Measurements from ENCODE around the gene GABRB3.

The GABRB3 gene

DNA sequence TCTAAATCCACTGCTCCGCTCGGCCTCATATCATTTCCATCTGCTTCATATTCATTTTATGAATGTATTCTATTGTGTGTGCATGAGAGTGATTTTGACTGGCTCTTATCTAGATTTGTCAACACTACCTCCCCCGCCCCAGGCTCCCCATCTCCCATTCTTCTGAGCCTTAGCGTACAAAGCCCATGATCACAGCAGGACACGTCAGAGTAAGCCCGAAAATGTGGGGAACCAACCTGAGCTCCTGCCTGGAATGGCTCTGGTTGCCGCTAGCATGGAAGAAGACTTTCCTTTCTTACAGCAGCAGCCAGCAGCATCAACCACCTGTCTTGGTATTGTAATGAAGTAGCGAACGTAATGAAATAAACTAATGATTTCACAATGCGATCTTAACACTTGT lies 61.4 kb downstream of the GABRB3 start:
- DNase-seq (ENCODE audit: low read depth) = no peak
- TF ChIP-seq, protein P1, sequence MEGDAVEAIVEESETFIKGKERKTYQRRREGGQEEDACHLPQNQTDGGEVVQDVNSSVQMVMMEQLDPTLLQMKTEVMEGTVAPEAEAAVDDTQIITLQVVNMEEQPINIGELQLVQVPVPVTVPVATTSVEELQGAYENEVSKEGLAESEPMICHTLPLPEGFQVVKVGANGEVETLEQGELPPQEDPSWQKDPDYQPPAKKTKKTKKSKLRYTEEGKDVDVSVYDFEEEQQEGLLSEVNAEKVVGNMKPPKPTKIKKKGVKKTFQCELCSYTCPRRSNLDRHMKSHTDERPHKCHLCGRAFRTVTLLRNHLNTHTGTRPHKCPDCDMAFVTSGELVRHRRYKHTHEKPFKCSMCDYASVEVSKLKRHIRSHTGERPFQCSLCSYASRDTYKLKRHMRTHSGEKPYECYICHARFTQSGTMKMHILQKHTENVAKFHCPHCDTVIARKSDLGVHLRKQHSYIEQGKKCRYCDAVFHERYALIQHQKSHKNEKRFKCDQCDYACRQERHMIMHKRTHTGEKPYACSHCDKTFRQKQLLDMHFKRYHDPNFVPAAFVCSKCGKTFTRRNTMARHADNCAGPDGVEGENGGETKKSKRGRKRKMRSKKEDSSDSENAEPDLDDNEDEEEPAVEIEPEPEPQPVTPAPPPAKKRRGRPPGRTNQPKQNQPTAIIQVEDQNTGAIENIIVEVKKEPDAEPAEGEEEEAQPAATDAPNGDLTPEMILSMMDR (IDR thresholded peaks at IDR 0.05; ENCODE audit: insufficient read depth, low read depth, low read length, missing control alignments) = no peak
- no peak overlapping the region for H3K4me3 ChIP-seq (ENCODE audit: low read length)

DNA sequence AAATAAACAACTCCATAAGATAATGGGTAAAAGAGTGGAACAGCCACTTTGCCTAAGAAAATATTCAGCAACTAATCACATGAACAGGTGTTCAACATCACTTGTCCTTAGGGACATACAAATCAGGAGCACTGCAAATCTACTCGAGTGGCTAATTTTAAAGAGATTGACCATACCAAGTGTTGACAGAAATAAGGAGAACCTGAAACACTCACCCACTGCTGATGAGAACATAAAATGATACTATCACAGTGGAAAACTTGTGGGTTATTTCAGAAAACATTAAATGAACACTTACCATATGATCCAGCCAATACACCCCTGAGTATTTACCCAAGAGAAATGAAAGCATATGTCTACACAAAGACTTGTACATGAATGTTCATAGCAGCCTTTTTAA lies 70.5 kb downstream of the GABRB3 start:
- DNase-seq (ENCODE audit: low read depth) = no peak
- TF ChIP-seq, protein P1 (IDR thresholded peaks at IDR 0.05; ENCODE audit: insufficient read depth, low read depth, low read length, missing control alignments) = no peak
- H3K4me3 ChIP-seq (ENCODE audit: low read length) = no peak overlapping the region

DNA sequence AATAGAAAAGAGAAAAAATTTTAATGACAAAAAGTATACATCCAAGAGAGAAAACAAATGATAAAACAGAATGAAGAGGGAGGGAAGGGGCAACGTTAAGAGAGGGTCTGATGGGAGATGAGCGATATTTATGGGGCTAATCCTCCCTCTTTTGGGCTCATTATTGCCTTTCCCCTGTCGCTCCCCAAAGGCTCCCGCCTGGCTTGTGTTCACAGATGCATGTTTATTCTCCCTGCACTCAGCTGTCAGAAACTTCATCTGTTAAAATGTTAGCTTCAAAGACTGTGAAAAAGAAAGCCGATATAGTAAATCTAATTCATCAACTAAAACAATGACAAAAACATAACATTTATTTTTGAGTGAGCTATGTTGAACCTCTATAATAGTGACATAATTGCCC lies 74.3 kb downstream of the GABRB3 start:
- TF ChIP-seq, protein P1 (IDR thresholded peaks at IDR 0.05; ENCODE audit: insufficient read depth, low read depth, low read length, missing control alignments) = no peak
- no peak for DNase-seq (ENCODE audit: low read depth)
- H3K4me3 ChIP-seq (ENCODE audit: low read length) = no peak overlapping the region

DNA sequence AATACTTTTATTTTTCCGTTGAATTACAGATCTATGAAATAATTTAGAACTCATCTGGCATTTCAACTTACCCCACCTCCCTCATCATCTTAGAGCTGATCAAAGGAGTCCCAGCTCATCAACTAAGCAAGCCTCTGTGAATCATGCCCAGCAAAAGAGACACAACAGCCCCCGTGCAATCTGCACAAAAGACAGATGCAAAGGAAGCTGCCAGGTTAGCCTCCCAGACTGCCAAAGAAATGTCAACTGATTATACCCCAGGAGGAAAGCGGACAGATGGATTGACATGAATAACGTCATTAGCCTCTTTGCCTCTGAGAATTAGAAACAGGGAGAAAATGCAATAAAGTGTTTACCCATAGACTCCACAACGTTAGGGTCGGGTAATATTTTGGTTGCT lies 75.0 kb downstream of the GABRB3 start:
- DNase-seq (ENCODE audit: low read depth) = no peak
- TF ChIP-seq, protein P1 (IDR thresholded peaks at IDR 0.05; ENCODE audit: insufficient read depth, low read depth, low read length, missing control alignments) = no peak
- H3K4me3 ChIP-seq (ENCODE audit: low read length) = no peak overlapping the region

DNA sequence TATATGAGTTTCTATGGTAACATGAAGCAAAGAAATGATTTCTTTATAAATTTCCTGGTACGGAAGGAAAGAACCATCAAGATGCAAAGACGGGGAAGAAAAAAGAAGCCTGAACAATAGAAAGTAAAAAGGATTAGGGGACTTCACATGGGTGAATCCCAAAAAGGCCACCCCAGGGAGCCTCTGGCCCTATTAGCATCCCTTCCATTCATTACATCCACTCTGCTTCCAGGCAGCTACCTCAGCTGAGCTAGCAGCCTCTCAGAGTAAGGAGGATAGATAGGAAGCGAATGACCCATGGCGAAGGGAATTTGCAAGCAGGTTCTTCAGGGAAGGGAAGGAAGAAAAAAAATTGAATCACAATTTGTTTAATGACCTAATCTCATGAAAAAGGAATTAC lies 81.6 kb downstream of the GABRB3 start:
- TF ChIP-seq, protein P1 (IDR thresholded peaks at IDR 0.05; ENCODE audit: insufficient read depth, low read depth, low read length, missing control alignments) = no peak
- no peak overlapping the region for H3K4me3 ChIP-seq (ENCODE audit: low read length)
- DNase-seq (ENCODE audit: low read depth) = no peak

DNA sequence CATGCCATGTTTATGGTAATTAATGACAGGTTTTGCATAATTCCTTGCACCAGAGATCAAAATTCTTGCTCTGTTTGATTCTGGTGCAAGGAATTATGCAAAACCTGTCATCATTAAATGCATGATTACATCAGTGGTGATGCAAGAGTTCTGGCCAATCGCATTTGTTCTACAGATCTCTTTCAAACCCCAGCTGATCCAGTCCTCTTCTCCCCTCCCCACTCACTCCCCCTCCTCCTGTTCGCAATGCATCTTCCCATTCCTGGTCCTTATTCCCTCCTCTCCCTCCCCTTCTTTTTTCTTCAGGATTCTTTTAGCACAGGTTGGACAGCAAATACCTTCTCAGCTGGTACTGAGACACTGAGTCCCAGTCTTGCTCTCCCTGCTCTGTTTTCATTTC lies 82.1 kb downstream of the GABRB3 start:
- TF ChIP-seq, protein P1 (IDR thresholded peaks at IDR 0.05; ENCODE audit: insufficient read depth, low read depth, low read length, missing control alignments) = no peak
- DNase-seq (ENCODE audit: low read depth) = no peak
- no peak overlapping the region for H3K4me3 ChIP-seq (ENCODE audit: low read length)

DNA sequence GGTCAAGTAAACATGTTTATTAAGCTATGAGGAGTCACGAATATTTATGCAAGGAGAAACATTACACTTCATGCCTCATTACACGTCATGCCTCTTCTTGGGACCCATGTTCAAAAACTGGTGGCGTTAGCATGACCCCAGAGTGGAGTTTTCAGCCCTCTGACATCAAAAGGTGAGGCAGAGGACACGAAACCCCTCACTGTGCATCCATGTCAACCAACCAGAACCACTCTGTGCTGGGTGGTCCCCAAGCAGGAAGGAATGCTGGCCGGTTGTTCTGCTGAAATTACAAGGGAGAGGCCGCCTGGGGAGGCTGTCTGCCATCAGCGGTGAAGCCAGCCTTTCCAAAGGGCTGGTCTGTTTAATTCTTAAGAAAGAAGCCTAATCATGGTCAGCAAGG lies 83.4 kb downstream of the GABRB3 start:
- no peak for DNase-seq (ENCODE audit: low read depth)
- TF ChIP-seq, protein P1 (IDR thresholded peaks at IDR 0.05; ENCODE audit: insufficient read depth, low read depth, low read length, missing control alignments) = no peak
- H3K4me3 ChIP-seq (ENCODE audit: low read length) = no peak overlapping the region
